Measurements from ENCODE around the gene DAGLB. TPM values are rescaled to one million over a fixed set of nuclear protein-coding genes. Genes with fewer than 3 reads are reported as not detected.

The DAGLB gene
- total RNA-seq, 4 donors from 2014 or later, result 5.4 to 30.2 (median 19.3) TPM

- Histone ChIP-seq H3K27me3 (no peaks in the 10 kb centered on the region), H3K4me3 (no peak overlapping the region), H3K36me3 (no peaks in the 10 kb centered on the region), H3K9me3 (no peaks in the 10 kb centered on the region), H3K4me1 (no peaks in the 10 kb centered on the region), H3K27ac (peak overlapping the region in 1 of 2 donors; percentile 36)
- intact Hi-C loops (cut with DNase I; ENCODE audit: low total_unique reads), result no loop called here
- no peak for DNase-seq
- TF ChIP-seq POLR2A (IDR thresholded peaks at IDR 0.05) (no peak), CTCF (IDR thresholded peaks at IDR 0.05) (no peak)
Measured at GRCh38 chr7:6436385-6436685, 11.4 kb downstream of the DAGLB start.

- intact Hi-C loops (cut with DNase I; ENCODE audit: low total_unique reads), result no loop called here
Measured at GRCh38 chr7:6435486-6436384, 12.0 kb downstream of the DAGLB start.

GRCh38 chr7:6433784-6434615 is 13.8 kb downstream of the DAGLB start:
- no peaks in the 10 kb centered on the region for H3K4me1 ChIP-seq
- H3K27me3 ChIP-seq, result no peaks in the 10 kb centered on the region
- TF ChIP-seq POLR2A (IDR thresholded peaks at IDR 0.05) (no peak), CTCF (IDR thresholded peaks at IDR 0.05) (no peak)
- H3K27ac ChIP-seq, result no peak overlapping the region
- DNase-seq, result no peak
- no peaks in the 10 kb centered on the region for H3K36me3 ChIP-seq
- H3K9me3 ChIP-seq, result no peaks in the 10 kb centered on the region
- intact Hi-C loops (cut with DNase I; ENCODE audit: low total_unique reads), result no loop called here
- H3K4me3 ChIP-seq, result no peak overlapping the region

More at GRCh38 chr7:6435486-6436384, 12.0 kb downstream of the DAGLB start:
- H3K27me3 ChIP-seq, result no peaks in the 10 kb centered on the region
- no peaks in the 10 kb centered on the region for H3K9me3 ChIP-seq
- peak; percentile 83 to 95 (median 92) for TF ChIP-seq CTCF (IDR thresholded peaks at IDR 0.05)
- TF ChIP-seq POLR2A (IDR thresholded peaks at IDR 0.05), result no peak
- DNase-seq, result peak; percentile 76 to 83
- H3K4me1 ChIP-seq, result no peaks in the 10 kb centered on the region
- H3K27ac ChIP-seq, result peak overlapping the region; percentile 12 to 36
- no peaks in the 10 kb centered on the region for H3K36me3 ChIP-seq
- H3K4me3 ChIP-seq, result no peak overlapping the region

- H3K4me3 ChIP-seq, result no peak overlapping the region
- H3K27ac ChIP-seq, result no peak overlapping the region
- H3K4me1 ChIP-seq, result no peaks in the 10 kb centered on the region
- no peak for TF ChIP-seq POLR2A (IDR thresholded peaks at IDR 0.05)
- TF ChIP-seq CTCF (IDR thresholded peaks at IDR 0.05), result no peak
- intact Hi-C loops (cut with DNase I; ENCODE audit: low total_unique reads), result no loop called here
- no peaks in the 10 kb centered on the region for H3K27me3 ChIP-seq
- no peaks in the 10 kb centered on the region for H3K9me3 ChIP-seq
- H3K36me3 ChIP-seq, result no peaks in the 10 kb centered on the region
- no peak for DNase-seq
Measured at GRCh38 chr7:6432781-6433180, 15.0 kb downstream of the DAGLB start.

GRCh38 chr7:6430974-6431373 is 16.8 kb downstream of the DAGLB start:
- Histone ChIP-seq H3K4me3 (no peak overlapping the region), H3K9me3 (no peaks in the 10 kb centered on the region), H3K36me3 (no peaks in the 10 kb centered on the region), H3K27me3 (no peaks in the 10 kb centered on the region), H3K4me1 (no peaks in the 10 kb centered on the region), H3K27ac (no peak overlapping the region)
- intact Hi-C loops (cut with DNase I; ENCODE audit: low total_unique reads), result no loop called here
- DNase-seq, result no peak
- TF ChIP-seq POLR2A (IDR thresholded peaks at IDR 0.05) (no peak), CTCF (IDR thresholded peaks at IDR 0.05) (no peak)
